T-helper 1 cell (primary cell): Measurements from ENCODE around the gene ZKSCAN1.
"Not testable (repeated sequence)": the region's sequence is repeated elsewhere in the genome, so short reads cannot be mapped to it uniquely, and the experiment has no call there.

Source experiments
- DNase-seq, 5 donors: peaks; one replicate each; pipeline ENCODE4 v3.0.0-alpha.2; 2012 to 2020
- total RNA-seq, 4 donors: gene quantifications; one replicate each; lab custom pipeline; 2026; lab: John Stamatoyannopoulos, UW

The ZKSCAN1 gene
- 56.8 to 102 (median 93.0) reads per million in 4 donors for total RNA-seq

DNA sequence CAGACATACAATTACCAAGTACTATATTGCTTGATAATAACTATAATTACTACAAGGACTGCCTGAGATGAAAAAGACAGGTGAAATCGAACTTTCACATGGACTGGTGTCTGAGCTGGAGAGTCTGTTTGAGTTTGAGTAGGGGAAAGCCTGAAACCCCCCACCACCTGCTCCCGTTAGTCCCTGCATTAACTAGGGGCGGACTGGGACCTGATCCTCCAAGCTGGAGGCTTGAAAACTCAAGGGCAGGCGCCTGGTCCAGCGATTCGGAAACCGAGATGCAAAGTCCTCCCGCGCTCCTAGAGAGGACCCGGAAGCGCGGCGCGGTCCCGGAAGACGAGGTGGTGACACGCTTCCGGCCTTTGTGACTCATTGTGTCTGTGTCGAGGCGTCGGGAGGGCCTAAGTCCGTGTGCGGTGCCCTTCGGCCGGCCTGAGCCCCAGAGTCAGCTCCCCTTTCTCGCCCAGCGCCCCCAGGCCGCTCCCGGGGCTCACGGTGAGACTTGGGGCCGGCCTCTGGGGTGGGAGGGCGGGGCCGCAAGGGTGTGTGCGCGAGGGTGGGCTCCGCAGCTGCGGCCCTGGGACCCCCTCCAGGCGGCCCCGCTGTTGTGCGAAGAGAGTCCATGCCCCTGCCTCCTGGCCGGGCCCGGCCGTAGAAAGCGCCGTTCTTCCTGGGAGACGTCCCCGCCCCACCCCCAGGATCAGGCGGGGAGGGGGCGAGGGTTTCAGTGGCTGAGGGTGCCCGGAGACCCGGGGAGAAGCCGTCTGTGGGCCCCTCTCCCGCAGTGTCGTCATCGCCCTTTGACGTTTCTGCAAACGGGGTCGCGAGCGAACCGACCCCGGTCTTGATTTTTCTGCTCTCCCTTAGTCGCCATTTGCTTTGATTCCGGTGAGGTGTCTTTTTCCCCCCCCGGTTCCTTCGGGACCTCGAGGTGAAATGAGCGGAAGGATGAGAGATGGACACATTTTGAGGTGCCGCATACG lies at the start of gene ZKSCAN1:
Gene ZKSCAN1, plus strand, starts transcription at position 365 of the 983 bp plus-strand sequence. CDS start 7,911 bp downstream, outside the sequence.
- DNase-seq: peak; percentile 67 to 93 (median 79)

DNA sequence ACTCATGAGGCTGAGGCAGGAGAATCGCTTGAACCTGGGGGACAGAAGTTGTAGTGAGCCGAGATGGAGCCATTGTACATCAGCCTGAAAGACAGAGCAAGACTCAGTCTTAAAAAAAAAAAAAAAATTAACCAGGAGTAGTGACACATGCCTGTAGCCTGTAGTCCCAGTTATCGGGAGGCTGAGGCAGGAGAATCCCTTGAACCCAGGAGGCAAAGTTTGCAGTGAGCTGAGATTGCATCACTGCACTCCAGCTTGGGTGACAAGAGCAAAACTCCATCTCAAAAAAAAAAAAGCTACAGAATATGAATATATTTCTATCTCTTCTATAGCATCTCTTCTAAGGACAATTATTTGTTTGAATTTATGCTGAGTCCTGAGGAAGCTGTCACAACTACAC lies 46.1 kb upstream of the ZKSCAN1 start:
- DNase-seq: no peak

DNA sequence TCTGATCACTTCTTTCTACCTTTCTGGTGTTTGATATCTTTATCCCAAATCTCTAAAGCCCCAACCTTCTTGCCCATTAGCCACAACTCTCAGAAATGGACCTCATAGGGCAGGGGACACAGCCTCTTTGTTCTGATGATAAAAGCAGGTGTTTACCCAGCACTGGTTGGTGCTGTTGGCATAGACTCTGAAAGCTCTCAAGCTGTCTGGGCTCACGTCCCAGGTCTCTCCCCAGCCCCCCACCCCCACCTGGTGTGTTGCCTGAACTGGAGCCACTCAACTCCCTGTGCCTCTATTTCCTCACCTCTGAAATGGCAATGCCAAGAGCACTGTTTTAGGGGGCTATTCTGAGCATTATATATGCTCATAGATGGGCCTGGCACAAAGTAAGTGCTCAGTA lies 45.6 kb upstream of the ZKSCAN1 start:
- DNase-seq: not testable (repeated sequence)

DNA sequence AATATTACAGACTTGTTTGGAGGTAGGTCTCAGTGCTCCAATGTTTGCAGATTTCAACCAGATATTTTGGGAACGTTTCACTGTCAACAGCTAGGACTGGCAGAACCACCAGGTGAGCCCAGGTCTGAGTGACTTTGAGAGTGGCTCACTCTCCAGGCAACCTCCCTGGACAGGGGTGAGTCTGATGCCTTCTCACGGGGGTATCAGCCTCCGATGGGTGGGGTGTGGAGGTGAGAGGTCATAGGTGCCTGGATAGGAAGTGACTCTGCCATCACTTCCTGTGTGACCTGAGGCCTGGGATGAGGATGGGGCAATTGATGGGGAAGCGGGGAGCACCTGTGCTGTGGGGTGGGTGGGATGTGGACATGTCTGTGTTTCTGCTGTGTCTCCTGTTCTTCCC lies 44.2 kb upstream of the ZKSCAN1 start:
- DNase-seq: no peak

DNA sequence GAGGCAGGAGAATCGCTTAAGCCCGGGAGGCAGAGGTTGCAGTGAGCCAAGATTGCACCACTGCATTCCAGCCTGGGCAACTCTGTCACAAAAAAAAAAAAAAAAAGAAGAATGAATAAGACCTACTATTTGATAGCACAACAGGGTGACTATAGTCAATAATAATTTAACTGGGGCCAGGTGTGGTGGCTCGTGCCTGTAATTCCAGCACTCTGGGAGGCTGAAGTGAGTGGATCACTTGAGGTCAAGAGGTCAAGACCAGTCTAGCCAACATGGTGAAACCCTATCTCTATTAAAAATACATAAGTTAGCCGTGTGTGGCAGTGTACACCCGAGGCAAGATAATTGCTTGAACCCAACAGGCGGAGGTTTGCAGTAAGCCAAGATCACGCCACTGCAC lies 41.6 kb upstream of the ZKSCAN1 start:
- not testable (repeated sequence) for DNase-seq

DNA sequence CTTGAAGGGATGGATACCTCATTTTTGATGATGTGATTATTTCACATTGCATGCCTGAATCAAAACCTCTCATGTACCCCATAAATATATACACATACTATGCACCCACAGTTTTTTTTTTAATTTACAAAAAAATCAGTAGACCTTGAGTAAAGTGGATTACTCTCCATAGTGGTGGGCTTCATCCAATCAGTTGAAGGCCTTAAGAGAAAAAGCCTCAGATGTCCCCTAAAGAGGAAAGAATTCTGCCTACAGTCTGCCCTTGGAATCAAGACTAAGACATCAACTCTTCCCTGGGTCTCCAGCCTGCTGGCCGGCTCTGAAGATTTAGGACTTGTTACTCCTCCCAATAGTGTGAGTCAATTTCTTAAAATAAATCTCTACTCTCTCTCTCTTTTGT lies 40.7 kb upstream of the ZKSCAN1 start:
- DNase-seq: no peak

DNA sequence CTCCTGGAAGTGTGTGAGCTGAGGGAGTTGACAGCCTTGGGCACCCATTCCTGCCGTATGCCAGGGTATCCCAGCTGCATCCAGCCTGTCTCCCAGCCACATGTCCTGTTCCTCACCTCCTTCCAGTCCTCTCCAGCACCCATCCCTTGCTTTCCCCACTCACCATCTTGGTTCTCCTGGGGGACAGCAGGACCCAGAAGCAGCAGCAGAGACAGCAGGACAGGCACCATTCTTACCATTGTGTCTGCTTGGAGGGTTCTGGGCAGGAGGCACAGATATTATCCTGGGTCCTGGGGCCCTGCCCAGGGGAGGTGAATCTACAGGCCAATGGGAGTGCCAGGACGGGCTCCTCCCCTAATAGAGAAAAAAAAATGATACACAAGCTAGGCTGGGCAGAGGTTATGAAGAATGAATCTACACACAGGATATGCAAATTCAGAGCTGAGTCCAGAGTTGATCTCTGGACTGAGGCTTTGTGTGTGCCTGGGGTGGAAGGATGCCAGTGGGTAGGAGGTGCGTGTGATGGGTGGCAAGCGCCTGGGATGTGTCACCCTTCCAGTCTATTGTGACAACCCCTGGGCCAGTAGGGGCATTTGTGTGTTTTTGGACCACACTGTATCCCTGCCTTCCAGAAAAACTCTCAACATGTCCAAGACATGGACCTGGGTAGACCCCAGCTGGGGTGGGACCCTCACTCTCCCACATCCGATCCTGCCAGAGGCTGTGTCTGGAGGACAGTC lies 39.4 kb upstream of the ZKSCAN1 start, which contains the start of gene AZGP1:
Gene AZGP1, minus strand, starts transcription at position 250 of the 740 bp plus-strand sequence. Its CDS starts 11 bp downstream, at position 239.
- DNase-seq: no peak

DNA sequence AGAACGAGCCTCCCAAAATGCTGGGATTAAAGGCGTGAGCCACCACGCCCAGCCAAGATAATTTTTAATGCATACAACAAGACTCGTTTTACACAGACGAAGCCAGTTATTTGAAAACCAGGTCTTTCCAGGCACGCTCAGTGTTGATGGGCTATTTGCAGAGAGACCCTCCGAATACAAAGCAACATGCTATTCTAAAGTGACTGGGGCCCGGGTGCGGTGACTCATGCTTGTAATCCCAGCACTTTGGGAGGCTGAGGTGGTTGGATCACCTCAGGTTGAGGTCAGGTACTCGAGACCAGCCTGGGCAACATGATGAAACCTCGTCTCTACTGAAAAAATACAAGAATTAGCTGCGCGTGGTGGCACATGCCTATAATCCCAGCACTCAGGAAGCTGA lies 38.8 kb upstream of the ZKSCAN1 start:
- DNase-seq: no peak

DNA sequence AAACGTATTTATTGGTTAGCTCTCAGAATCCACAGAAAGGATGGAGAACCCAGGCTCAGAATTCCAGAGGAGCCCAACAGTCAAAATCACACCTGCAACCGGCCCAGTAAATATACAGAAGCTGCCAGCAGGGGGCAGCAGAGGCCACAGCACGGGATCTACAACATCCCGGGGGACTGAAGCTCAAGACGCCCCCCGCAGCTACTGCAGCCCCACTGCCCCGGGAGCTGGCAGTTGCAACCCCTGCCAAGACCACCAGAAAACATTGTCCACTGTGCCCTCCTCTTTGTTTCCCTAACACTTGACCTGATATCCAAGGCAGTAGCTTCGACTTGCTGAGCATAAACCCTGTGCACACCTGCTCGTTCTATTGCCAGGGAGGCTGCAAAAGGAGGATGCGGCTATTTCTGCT lies 35.6 kb upstream of the ZKSCAN1 start:
- DNase-seq: peak; percentile 13 to 64 (median 46)

DNA sequence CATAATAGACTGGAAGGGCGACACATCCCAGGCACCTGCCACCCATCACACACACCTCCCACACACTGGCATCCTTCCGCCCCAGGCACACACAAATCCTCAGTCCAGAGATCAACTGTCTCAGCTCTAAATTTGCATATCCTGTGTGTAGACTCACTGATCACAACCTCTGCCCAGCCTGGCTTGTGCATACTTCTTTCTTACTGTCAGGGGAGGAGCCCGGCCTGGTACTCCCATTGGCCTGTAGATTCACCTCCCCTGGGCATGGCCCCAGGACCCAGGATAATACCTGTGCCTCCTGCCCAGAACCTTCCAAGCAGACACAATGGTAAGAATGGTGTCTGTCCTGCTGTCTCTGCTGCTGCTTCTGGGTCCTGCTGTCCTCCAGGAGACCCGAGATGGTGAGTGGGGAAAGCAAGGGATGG lies 34.9 kb upstream of the ZKSCAN1 start:
- DNase-seq: not testable (repeated sequence)

DNA sequence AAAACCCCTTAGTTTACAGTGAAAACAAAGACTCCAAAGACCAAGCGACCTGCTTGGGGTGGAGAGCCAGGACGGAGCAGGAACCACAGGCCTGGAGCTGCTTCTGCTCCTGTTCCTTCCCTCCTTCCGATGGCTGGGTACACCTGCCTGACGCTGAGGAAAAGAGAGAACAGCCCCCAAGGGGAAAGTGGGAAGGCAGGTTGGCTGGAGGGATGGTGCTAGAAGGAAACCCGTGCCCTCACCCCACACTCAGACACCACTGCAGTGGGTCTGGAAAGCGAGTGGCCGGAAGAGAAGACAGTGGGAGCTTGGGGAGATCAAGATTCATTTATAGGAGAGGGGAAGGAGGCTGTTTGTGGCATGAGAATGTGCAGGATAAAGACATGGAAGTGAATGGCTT lies 34.3 kb upstream of the ZKSCAN1 start:
- not testable (repeated sequence) for DNase-seq

DNA sequence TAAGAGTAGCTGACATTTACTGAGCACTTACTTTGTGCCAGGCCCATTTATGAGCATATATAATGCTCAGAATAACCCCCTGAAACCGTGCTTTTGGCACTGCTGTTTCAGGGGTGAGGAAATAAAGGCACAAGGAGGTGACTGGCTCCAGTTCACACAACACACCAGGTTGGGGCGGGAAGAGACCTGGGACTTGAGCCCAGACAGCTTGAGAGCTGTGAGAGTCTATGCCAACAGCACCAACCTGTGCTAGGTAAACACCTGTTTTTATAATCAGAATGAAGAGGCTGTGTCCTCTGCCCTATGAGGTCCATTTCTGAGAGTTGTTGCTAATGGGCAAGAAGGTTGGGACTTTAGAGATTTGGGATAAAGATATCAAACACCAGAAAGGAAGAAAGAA lies 30.8 kb upstream of the ZKSCAN1 start:
- no peak for DNase-seq

DNA sequence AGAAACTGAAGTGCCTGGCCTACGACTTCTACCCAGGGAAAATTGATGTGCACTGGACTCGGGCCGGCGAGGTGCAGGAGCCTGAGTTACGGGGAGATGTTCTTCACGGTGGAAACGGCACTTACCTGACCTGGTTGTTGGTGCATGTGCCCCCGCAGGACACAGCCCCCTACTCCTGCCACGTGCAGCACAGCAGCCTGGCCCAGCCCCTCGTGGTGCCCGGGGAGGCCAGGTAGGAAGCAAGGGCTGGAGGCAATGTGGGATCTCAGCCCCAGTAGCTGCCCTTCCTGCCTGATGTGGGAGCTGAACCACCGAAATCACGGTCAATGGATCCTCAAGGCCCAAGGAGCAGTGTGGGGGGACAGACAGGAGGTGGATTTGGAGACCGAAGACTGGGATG lies 28.1 kb upstream of the ZKSCAN1 start:
- not testable (repeated sequence) for DNase-seq

DNA sequence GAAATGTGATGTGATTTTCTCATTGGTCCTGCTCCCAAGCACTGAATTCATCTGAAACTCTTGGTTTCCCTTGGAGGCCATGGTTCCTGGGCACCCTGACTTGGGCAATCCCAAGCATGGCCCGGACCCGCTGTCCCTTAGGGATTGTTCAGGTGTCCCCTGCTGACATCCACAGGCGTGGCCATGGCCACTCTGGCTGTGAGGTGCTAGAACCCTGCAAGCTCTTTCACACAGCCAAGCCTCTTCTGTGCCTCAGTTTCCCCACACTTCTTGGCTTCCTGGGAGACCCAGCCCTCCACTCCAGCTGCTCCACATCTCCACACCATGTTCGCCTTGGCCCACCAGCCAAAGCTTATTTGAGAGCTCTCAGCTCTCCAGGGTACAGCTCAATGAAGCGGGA lies 27.6 kb upstream of the ZKSCAN1 start:
- no peak for DNase-seq

DNA sequence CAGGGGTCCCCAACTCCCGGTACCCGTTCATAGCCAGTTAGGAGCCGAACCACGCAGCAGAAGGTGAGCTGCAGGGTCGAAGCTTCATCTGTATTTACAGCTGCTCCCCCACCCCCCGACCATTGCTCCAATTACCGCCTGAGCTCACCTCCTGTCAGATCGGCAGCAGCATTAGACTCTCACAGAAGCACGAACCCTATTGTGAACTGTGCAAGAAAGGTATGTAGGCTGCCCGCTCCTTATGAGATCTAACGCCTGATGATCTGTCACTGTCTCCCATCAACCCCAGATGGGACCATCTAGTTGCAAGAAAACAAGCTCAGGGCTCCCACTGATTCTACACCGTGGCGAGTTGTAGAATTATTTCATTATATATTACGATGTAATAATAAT lies 24.9 kb upstream of the ZKSCAN1 start:
- no peak for DNase-seq

DNA sequence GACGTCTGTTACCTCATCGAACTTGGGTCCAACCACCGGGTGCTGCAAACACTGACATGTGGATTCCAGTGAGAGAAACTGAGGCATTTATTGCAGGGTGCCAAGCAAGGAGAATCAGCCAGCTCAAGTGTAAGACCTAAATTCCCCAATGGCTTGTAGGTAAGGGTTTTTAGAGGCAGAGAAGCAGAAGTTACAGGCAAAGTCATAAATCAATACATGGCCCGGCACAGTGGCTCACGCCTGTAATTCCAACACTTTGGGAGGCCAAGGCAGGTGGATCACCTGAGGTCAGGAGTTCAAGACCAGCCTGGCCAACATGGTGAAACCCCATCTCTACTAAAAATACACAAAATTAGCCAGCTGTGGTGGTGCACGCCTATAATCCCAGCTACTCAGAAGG lies 23.9 kb upstream of the ZKSCAN1 start:
- not testable (repeated sequence) for DNase-seq

DNA sequence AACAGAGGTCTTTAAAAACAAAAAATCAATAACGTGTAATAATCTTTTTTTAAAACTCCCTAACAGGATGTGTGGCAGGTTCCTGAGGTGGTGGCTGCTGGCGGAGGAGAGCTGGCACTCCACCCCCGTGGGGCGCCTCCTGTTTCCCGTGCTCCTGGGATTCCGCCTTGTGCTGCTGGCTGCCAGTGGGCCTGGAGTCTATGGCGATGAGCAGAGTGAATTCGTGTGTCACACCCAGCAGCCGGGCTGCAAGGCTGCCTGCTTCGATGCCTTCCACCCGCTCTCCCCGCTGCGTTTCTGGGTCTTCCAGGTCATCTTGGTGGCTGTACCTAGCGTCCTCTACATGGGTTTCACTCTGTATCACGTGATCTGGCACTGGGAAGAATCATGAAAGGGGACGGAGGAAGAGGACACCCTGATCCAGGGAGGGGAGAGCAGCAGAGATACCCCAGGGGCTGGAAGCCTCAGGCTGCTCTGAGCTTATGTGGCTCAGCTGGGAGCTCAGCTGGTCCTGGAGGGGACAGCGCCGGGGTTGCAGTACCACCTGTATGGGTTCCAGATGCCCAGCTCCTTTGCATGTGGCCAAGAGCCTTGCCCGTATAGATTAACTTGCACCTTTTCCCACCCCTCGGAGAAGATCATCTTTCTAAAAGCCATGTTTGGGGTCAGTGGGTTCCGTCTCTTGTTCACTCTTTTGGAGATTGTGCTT lies 22.9 kb upstream of the ZKSCAN1 start:
- no peak for DNase-seq

DNA sequence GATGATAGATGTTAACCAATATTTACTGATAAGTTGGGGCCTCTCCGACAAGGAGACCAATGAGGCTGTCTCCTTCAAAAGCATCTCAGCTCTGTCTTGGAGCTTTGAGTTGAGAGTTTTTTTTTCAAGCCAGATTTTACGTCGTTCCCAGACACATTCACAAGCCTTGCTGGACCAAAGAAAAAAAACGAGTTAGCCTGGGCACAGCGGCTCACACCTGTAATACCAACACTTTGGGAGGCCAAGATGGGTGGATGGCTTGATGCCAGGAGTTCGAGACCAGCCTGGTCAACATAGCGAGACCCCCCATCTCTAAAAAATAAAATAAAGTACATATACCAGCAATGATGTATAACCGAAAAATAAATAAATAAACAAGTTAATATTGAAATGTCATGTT lies 20.6 kb upstream of the ZKSCAN1 start:
- DNase-seq: no peak

DNA sequence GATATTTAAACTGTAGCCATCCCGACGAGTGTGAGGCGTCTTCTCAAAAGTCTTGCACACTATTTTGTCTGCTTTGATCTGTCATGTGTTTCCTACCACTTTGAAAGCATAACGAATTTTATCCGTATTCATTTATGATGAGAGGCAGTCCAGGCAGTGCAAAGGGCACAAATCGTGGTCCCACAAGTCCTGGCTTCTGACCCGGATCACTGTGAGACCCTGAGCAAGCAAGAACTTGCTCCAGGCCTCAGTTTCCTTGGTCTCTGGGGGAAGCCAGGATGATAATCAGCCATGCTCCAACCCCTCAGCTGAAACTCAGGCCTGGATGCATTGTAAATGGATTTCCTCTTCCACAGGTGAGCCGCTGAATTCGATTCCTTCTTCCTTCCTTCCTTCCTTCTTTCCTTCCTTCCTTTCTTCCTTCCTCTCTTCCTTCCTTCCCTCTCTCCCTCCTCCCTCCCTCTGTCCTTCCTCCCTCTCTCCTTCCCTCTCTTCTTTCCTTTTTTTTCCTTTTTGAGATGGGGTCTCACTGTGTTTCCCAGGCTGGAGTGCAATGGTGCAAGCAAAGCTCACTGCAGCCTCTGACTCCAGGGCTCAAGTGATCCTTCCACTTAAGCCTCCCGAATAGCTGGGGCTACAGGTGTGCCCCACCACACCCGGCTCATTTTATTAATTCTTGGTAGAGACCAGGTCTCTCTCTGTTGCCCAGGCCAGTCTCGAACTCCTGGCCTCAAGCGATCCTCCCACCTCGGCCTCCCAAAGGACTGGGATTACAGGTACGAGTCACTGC lies 18.4 kb upstream of the ZKSCAN1 start:
- DNase-seq: no peak

DNA sequence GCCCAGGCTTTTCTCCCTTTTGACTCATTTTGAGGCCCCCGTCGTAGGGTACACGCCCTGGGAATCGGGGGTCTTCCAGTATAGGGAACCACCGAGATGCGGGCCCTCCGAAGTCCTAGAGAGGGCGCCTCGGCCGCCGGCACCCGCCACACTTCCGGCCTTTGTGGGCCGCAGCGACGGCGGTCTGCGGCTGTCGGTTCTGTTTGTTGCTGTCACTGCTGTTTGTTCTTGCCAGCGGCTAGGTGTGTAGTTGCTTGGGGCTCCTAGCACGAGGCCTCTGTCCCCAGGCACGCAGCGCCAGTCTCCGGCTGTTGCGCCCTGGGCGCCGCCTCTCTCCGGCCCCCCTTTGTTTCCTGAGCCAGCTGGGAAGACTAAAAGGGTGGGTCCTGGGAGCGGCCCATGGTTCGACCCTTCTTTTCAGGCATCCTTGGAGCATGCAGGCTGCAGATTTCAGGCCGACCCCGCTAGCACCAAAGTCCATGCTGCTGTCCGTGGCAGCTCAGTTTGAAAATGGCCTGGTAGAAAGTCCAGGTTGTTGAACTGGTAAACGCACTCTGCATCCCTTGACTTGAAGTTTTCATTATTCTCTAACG lies 17.8 kb upstream of the ZKSCAN1 start:
- peak; percentile 39 to 82 (median 57) for DNase-seq

DNA sequence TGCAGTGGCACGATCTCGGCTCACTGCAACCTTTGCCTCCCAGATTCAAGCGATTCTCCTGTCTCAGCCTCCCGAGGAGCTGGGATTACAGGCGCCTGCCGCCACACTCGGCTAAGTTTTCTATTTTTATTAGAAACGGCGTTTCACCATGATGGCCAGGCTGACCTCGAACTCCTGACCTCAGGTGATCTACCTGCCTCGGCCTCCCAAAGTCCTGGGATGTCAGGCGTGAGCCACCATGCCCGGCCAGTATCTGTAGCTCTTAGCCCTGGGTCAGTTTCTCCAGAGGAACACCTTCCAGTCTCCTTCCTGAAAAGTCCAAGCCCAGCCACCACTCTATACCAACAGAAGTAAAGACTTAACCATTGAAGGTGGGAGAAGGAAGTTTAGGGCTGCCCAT lies 15.2 kb upstream of the ZKSCAN1 start:
- no peak for DNase-seq
